Heart left ventricle (tissue), 16 donors: ENCODE results near the gene NEK7. TPM values are rescaled to one million over a fixed set of nuclear protein-coding genes. Genes with fewer than 3 reads are reported as not detected.
A peak's percentile ranks its signal among the peaks of the same experiment; 100 is the strongest.

ENCODE experiments used
- ATAC-seq, 4 donors: fragments of 200-7000 bp; cut with Tn5 transposase; one replicate each; pipeline ENCODE4 v1.9.1; 2020 to 2022; ENCODE audit warnings: moderate library complexity in 4 of 4, mild to moderate bottlenecking in 3 of 4, moderate number of reproducible peaks in 1 of 4
- DNase-seq, 5 donors: peaks; one replicate each; pipeline ENCODE4 v3.0.0-alpha.2; 2020
- H3K27ac ChIP-seq, 12 donors: fragments of 200-600 bp; sonication (generic) in 4 of 12; one replicate each; pipeline versions ENCODE4 v1.5.0 to v1.8.0; 2016 to 2022; ENCODE audit warnings: mild to moderate bottlenecking in 2 of 12
- H3K27me3 ChIP-seq, 9 donors: fragments of 200-600 bp; sonication (generic) in 2 of 9; one replicate each; pipeline versions ENCODE4 v1.5.1 to v1.8.0; 2016 to 2022; ENCODE audit warnings: mild to moderate bottlenecking in 3 of 9
- H3K36me3 ChIP-seq, 9 donors: fragments of 200-600 bp; sonication (generic) in 2 of 9; one replicate each; pipeline versions ENCODE4 v1.5.0 to v1.8.0; 2018 to 2022; ENCODE audit warnings: mild to moderate bottlenecking in 2 of 9
- H3K4me1 ChIP-seq, 12 donors: fragments of 200-600 bp; sonication (generic) in 4 of 12; one replicate each; pipeline versions ENCODE4 v1.5.0 to v1.8.0; 2016 to 2022; ENCODE audit warnings: mild to moderate bottlenecking in 3 of 12
- H3K4me3 ChIP-seq, 12 donors: fragments of 200-600 bp; sonication (generic) in 4 of 12; one replicate each; pipeline versions ENCODE4 v1.5.0 to v1.8.0; 2017 to 2022; ENCODE audit warnings: mild to moderate bottlenecking in 9 of 12, moderate library complexity in 4 of 12
- H3K9me3 ChIP-seq, 12 donors: fragments of 200-600 bp; sonication (generic) in 4 of 12; one replicate each; pipeline versions ENCODE4 v1.5.0 to v1.8.0; 2016 to 2022; ENCODE audit warnings: mild to moderate bottlenecking in 1 of 12
- CTCF ChIP-seq, 12 donors: fragments of 200-600 bp; sonication (generic) in 4 of 12; IDR thresholded peaks; one replicate each; pipeline versions ENCODE4 v1.5.0 to v1.8.0; 2018 to 2022; ENCODE audit warnings: antibody characterized with exemption in 12 of 12, mild to moderate bottlenecking in 5 of 12
- POLR2A ChIP-seq, 2 donors: fragments of 450-650 bp; IDR thresholded peaks; one replicate each; pipeline ENCODE4 v1.6.1; 2017; ENCODE audit warnings: antibody characterized with exemption in 2 of 2, mild to moderate bottlenecking in 2 of 2, moderate library complexity in 2 of 2
- WGBS, 4 donors: extraction: QIAGEN DNeasy Blood & Tissue Kit in 2 of 4; methylation state at CpG; one replicate each; pipeline versions ENCODE4 v1.1.5 to v1.1.7; 2013 to 2018; 5-methylcytosine and 5-hydroxymethylcytosine counted together
- intact Hi-C, 10 donors: fragments of 100-400 bp; cut with DNase I; formaldehyde crosslinking; loops; one replicate each; pipeline versions ENCODE4 v1.11.1 to v1.14.2; 2022
- polyA plus RNA-seq, 2 donors: library from polyadenylated mRNA; stranded (reverse); fragments of 200-250 nt; gene quantifications; one replicate each; pipeline ENCODE4 v1.2.3, GENCODE V29; 2013
- total RNA-seq, 9 donors: library from RNA; depleted of rRNA in 2 of 9; stranded (reverse); fragments of >200 nt in 2 of 9; fragmentation: NEBNext Ultra II Directional in 3 of 9; extraction: Animal tissue kit (Norgen Biotek cat#: 25700) in 3 of 9; gene quantifications; one replicate each; pipeline versions ENCODE4 v1.1.0 to v1.2.4, GENCODE V29; 2016 to 2023
- donor health status: ischemic (EF 13 %, LVEDD 7.1; RV severe dilation, severe dysfunction).
- donor health status: healthy with polysubstance abuse.
- donor health status: DM: no; HTN: yes; CAD: no.
- donor health status: DM: no; HTN: no; CAD: no.
- donor health status: ischemic (EF 25% LVEDD 6.9; RV normal size, moderate dysfunction).
- donor health status: ischemic (EF 25% LVEDD 5.7; RV mildly dilated, moderate dysfunction).
- donor health status: healthy.
- donor health status: DM: yes; HTN: yes; CAD: no.
- donor health status: ischemic (EF 35%, LVEDD 5.7; RV mildly dilated, moderate dysfunction).
- donor health status: nonischemic (EF 11% LVEDD 7.7; RV severe dilation, severe dysfunction).
- donor health status: DM: yes; HTN: yes; CAD: no.
- donor health status: PGD.
- donor health status: ischemic (EF 29% LVEDD 5.4; RV normal size, mild dysfunction).
- donor health status: nonischemic (EF 23%, LVEDD 6.1; RV moderate dilation, normal function).

NEK7 gene
- total and polyA plus RNA-seq, 11 donors = 57.5 to 499 (median 235) TPM

GRCh38 chr1:198196630-198197029 is 39.8 kb downstream of the NEK7 start:
- TF ChIP-seq POLR2A (IDR thresholded peaks at IDR 0.05) (no peak), CTCF (IDR thresholded peaks at IDR 0.05) (no peak)
- WGBS, 4 donors = 73 to 92% (median 88%) methylated on average over 3 of the region's 3 CpGs
- Histone ChIP-seq H3K9me3 (no peaks in the 10 kb centered on the region), H3K4me1 (peaks cover 0 to 74% (median 44%) of the 10 kb centered on the region in 12 donors), H3K27me3 (no peaks in the 10 kb centered on the region), H3K36me3 (no peaks in the 10 kb centered on the region), H3K4me3 (no peak overlapping the region), H3K27ac (no peak overlapping the region)
- no peak for DNase-seq
- no peak for ATAC-seq
- intact Hi-C loops = loop anchor here in 1 of 10 donors (5.0 kb wide), 1 partner anchor 34 kb away; no protein-coding TSS in a partner anchor

GRCh38 chr1:198197285-198197684 is 40.5 kb downstream of the NEK7 start:
- ATAC-seq (no peak), DNase-seq (no peak)
- no peak overlapping the region for H3K4me3 ChIP-seq
- H3K4me1 ChIP-seq = peaks cover 0 to 79% (median 39%) of the 10 kb centered on the region in 12 donors
- H3K27me3 ChIP-seq = no peaks in the 10 kb centered on the region
- no peak overlapping the region for H3K27ac ChIP-seq
- no peak for TF ChIP-seq POLR2A (IDR thresholded peaks at IDR 0.05)
- intact Hi-C loops = loop anchor here in 1 of 10 donors (5.0 kb wide), 1 partner anchor 35 kb away; no protein-coding TSS in a partner anchor
- WGBS, 4 donors = 87 to 96% (median 91%) methylated on average over 1 of the region's 1 CpG
- H3K36me3 ChIP-seq = no peaks in the 10 kb centered on the region
- H3K9me3 ChIP-seq = no peaks in the 10 kb centered on the region

- peaks cover 0 to 82% (median 43%) of the 10 kb centered on the region in 12 donors for H3K4me1 ChIP-seq
- no peak for ATAC-seq
These were observed 42.3 kb downstream of the NEK7 start for GRCh38 chr1:198199105-198199504.

GRCh38 chr1:198201956-198202784 is 45.4 kb downstream of the NEK7 start:
- intact Hi-C loops = loop anchor here in 4 of 10 donors (5.0 to 10.0 kb wide), 5 partner anchors 40 to 263 kb away; partner anchors contain the start of gene NEK7 (in 1 of the 4)
- H3K27ac ChIP-seq = peak overlapping the region in 10 of 12 donors; percentile 0 to 53 (median 22)

More at GRCh38 chr1:198199105-198199504, 42.3 kb downstream of the NEK7 start:
- no peaks in the 10 kb centered on the region for H3K27me3 ChIP-seq
- H3K27ac ChIP-seq = no peak overlapping the region
- TF ChIP-seq CTCF (IDR thresholded peaks at IDR 0.05) (no peak), POLR2A (IDR thresholded peaks at IDR 0.05) (no peak)
- H3K9me3 ChIP-seq = no peaks in the 10 kb centered on the region
- DNase-seq = no peak
- H3K36me3 ChIP-seq = no peaks in the 10 kb centered on the region
- H3K4me3 ChIP-seq = no peak overlapping the region
- intact Hi-C loops = loop anchor here in 1 of 10 donors (5.0 kb wide), 1 partner anchor 37 kb away; no protein-coding TSS in a partner anchor

More at GRCh38 chr1:198201956-198202784, 45.4 kb downstream of the NEK7 start:
- WGBS, 4 donors = 66 to 73% (median 68%) methylated on average over 10 of the region's 10 CpGs
- Histone ChIP-seq H3K4me3 (no peak overlapping the region), H3K36me3 (no peaks in the 10 kb centered on the region), H3K9me3 (no peaks in the 10 kb centered on the region), H3K4me1 (peaks cover 0 to 88% (median 58%) of the 10 kb centered on the region in 12 donors), H3K27me3 (no peaks in the 10 kb centered on the region)
- peak in 3 of 4 donors; percentile 36 to 60 (median 57) for ATAC-seq
- DNase-seq = no peak
- TF ChIP-seq CTCF (IDR thresholded peaks at IDR 0.05) (no peak), POLR2A (IDR thresholded peaks at IDR 0.05) (no peak)
